Mucosa of stomach (tissue), 1 donor: ENCODE data around the gene CYP2A7.
"Not testable (repeated sequence)": the region's sequence is repeated elsewhere in the genome, so short reads cannot be mapped to it uniquely, and the experiment has no call there.

Experiments used
- H3K27me3 ChIP-seq: one replicate; pipeline ENCODE4 v1.7.0; 2013; ENCODE audit warnings: mild to moderate bottlenecking, low read length; ENCODE audit not compliant: control insufficient read depth, insufficient read depth
- H3K36me3 ChIP-seq: one replicate; pipeline ENCODE4 v1.7.0; 2013; ENCODE audit warnings: low read length; ENCODE audit not compliant: control insufficient read depth, insufficient read depth
- H3K4me1 ChIP-seq: one replicate; pipeline ENCODE4 v1.7.0; 2013; ENCODE audit warnings: mild to moderate bottlenecking, low read length; ENCODE audit not compliant: control insufficient read depth, insufficient read depth
- H3K4me3 ChIP-seq: one replicate; pipeline ENCODE4 v1.7.0; 2013; ENCODE audit warnings: low read length
- H3K9ac ChIP-seq: one replicate; pipeline ENCODE4 v1.7.0; 2013; ENCODE audit warnings: mild to moderate bottlenecking, low read length, moderate library complexity
- H3K9me3 ChIP-seq: one replicate; pipeline ENCODE4 v1.7.0; 2013; ENCODE audit warnings: mild to moderate bottlenecking, low read length, moderate library complexity; ENCODE audit not compliant: control insufficient read depth
- donor health status: Pancreatic carcinoma.

CYP2A7 gene

DNA sequence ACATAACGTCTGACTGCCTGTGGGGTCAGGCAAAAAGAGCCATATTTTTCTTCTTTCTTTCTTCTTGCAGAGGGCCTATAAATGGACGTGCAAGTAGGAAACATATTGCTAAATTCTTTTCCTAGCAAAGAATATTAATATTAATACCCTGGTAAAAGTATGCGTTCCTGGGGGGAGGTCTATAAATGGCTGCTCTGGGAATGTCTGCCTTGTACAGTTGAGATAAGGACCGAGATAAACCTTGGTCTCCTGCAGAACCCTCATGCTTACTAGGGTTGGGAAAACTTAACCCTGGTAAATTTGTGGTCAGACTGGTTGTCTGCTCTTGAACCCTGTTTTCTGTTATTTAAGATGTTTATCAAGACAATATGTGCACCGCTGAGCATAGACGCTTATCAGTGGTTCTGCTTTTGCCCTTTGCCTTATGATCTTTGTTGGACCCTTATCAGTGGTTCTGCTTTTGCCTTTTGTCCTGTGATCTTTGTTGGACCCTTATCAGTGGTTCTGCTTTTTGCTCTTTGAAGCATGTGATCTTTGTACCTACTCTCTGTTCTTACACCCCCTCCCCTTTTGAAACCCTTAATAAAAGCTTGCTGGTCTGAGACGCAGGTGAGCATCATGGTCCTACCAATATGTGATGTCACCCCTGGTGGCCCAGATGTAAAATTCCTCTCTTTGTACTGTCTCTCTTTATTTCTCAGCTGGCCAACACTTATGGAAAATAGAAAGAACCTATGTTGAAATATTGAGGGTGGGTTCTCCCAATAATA, 37.7 kb upstream of the CYP2A7 start:
- H3K4me3 ChIP-seq, H3K9ac ChIP-seq, H3K36me3 ChIP-seq, H3K27me3 ChIP-seq, H3K9me3 ChIP-seq: not testable (repeated sequence)
- peaks cover 42% of the 10 kb centered on the region for H3K4me1 ChIP-seq

DNA sequence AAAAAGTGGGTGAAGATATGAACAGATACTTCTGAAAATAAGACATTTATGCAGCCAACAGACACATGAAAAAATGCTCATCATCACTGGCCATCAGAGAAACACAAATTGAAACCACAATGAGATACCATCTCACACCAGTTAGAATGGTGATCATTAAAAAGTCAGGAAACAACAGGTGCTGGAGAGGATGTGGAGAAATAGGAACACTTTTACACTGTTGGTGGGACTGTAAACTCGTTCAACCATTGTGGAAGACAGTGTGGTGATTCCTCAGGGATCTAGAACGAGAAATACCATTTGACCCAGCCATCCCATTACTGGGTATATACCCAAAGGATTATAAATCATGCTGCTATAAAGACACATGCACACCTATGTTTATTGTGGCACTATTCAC, 36.3 kb upstream of the CYP2A7 start:
- H3K4me3 ChIP-seq, H3K9ac ChIP-seq, H3K36me3 ChIP-seq, H3K9me3 ChIP-seq, H3K27me3 ChIP-seq: not testable (repeated sequence)
- H3K4me1 ChIP-seq, result peaks cover 28% of the 10 kb centered on the region

DNA sequence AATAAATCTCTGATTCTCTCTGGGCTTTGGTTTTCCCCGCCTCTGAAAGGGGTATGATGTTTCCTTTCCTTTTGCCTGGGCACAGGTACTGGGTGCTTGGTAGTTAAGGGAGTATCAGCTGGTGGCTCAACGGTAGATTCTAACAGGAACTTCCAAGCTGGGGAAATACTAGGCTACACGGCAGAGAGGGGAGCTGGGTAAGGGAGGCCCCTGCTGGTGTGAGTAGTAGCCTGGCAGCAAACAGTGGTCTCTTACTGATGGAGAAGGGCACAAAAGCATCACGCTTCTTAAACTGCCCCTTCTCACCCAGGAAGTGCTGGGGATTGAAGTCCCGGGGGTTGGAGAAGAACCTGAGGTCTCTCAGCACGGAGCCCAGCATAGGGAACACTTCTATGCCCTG, 26.9 kb upstream of the CYP2A7 start:
- H3K27me3 ChIP-seq, result peaks cover 12% of the 10 kb centered on the region
- peaks cover 3% of the 10 kb centered on the region for H3K4me1 ChIP-seq
- H3K4me3 ChIP-seq, result no peak overlapping the region
- no peaks in the 10 kb centered on the region for H3K36me3 ChIP-seq
- no peak overlapping the region for H3K9ac ChIP-seq
- no peaks in the 10 kb centered on the region for H3K9me3 ChIP-seq

GRCh38 chr19:40907968-40908735, 26.1 kb upstream of the CYP2A7 start:
- Histone ChIP-seq H3K9me3 (no peaks in the 10 kb centered on the region), H3K4me3 (no peak overlapping the region), H3K36me3 (no peaks in the 10 kb centered on the region), H3K4me1 (peaks cover 3% of the 10 kb centered on the region), H3K9ac (no peak overlapping the region), H3K27me3 (peaks cover 12% of the 10 kb centered on the region)

- Histone ChIP-seq H3K4me3 (no peak overlapping the region), H3K36me3 (no peaks in the 10 kb centered on the region), H3K4me1 (peaks cover 3% of the 10 kb centered on the region), H3K27me3 (peaks cover 15% of the 10 kb centered on the region), H3K9me3 (no peaks in the 10 kb centered on the region), H3K9ac (no peak overlapping the region)
Observed at GRCh38 chr19:40906512-40906911, 24.5 kb upstream of the CYP2A7 start.

DNA sequence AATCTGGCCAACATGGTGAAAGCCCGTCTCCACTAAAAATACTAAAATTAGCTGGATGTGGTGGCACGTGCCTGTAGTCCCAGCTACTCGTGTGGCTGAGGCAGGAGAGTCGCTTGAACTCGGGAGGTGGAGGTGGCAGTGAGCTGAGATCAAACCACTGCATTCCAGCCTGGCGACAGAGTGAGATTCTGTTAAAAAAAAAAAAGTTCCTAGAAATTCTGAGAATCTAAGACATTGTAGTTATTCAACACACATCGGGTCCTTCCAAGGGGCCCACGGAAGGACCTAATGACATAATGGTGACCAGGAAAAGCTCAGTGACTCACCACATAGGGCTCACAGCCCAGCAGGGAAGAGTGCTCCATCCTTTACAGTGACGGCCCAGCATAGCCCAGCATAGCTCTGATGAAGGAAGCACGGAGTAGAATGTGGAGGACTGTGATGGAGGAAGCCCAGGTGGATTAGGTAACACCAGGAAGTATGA, 22.7 kb upstream of the CYP2A7 start:
- H3K4me3 ChIP-seq, H3K4me1 ChIP-seq, H3K9me3 ChIP-seq, H3K36me3 ChIP-seq, H3K9ac ChIP-seq: not testable (repeated sequence)
- peaks cover 15% of the 10 kb centered on the region for H3K27me3 ChIP-seq

- H3K9me3 ChIP-seq, H3K4me1 ChIP-seq, H3K36me3 ChIP-seq, H3K4me3 ChIP-seq, H3K27me3 ChIP-seq, H3K9ac ChIP-seq: not testable (repeated sequence)
Observed at GRCh38 chr19:40901975-40902750, 20.1 kb upstream of the CYP2A7 start.

- not testable (repeated sequence) for H3K27me3 ChIP-seq, H3K4me1 ChIP-seq, H3K36me3 ChIP-seq, H3K4me3 ChIP-seq, H3K9ac ChIP-seq, H3K9me3 ChIP-seq
Observed at GRCh38 chr19:40900521-40900920, 18.5 kb upstream of the CYP2A7 start.

GRCh38 chr19:40899964-40900363, 17.9 kb upstream of the CYP2A7 start:
- H3K4me3 ChIP-seq, H3K9ac ChIP-seq, H3K27me3 ChIP-seq, H3K9me3 ChIP-seq, H3K36me3 ChIP-seq, H3K4me1 ChIP-seq: not testable (repeated sequence)

DNA sequence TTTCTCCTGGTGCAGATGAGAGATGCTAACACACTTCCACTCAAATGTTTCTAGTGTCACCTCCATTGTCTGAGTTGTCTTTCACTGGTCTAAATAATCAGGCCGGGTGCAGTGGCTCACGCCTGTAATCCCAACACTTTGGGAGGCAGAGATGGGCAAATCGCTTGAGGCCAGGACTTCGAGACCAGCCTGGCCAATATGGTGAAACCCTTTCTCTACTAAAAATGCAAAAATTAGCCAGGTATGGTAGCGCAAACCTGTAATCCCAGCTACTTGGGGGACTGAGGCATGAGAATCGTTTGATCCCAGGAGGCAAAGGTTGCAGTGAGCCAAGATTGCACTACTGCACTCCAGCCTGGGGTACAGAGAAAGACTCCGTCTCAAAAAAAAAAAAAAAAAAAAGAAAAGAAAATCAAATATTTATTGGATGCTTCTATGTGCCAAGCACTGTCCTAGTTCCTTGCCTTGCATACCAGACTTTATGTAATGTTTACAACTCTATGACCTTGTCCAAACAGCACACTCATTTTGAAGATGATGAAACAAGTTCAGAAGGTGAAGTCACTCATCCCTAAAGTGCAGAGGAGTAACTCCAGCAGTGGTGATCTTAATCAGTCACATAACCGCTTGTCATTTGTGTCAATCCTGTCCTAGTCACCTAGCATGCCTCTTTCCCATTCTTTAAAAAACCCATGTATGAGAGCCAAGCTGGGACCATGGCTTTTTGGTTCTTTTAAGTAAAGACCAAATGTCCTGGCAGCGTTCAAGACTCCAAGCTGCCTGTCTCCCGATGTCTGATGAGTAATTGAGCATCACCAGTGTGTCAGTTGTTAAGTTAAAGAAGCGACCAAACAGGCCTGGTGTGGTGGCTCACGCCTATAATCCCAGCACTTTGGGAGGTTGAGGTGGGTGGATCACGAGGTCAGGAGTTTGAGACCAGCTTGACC, 15.1 kb upstream of the CYP2A7 start:
- H3K36me3 ChIP-seq, H3K9ac ChIP-seq, H3K4me1 ChIP-seq, H3K9me3 ChIP-seq, H3K4me3 ChIP-seq, H3K27me3 ChIP-seq: not testable (repeated sequence)

DNA sequence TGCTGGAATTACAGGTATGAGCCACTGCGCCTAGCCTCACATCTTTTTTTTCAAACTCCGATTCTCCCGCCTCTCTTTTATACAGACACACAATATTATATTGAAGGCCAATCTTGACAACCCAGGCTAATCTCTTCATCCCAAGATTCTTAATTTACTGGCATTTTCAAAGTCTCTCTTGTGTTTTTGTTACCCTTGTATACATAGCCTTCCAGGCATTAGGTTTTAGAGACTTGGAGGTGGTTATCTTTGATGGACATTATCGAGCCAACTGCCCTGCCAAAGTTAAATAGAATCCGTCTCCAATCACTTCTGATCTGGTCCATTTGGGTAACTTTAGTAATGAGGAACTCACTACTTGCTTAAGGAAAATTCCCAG, 14.4 kb upstream of the CYP2A7 start:
- H3K27me3 ChIP-seq, result no peaks in the 10 kb centered on the region
- H3K4me1 ChIP-seq, result no peaks in the 10 kb centered on the region
- no peak overlapping the region for H3K4me3 ChIP-seq
- no peak overlapping the region for H3K9ac ChIP-seq
- H3K9me3 ChIP-seq, result no peaks in the 10 kb centered on the region
- H3K36me3 ChIP-seq, result no peaks in the 10 kb centered on the region
